Brain microvascular endothelial cell (primary cell): ENCODE results near the gene PC.

Source experiments
- DNase-seq: peaks from one replicate; pipeline ENCODE4 v3.0.0-alpha.2; 2020
- H3K27ac ChIP-seq: fragments of 250-450 bp; sonication (Bioruptor Pico); 2 replicates; pipeline ENCODE4 v1.5.1; 2020; ENCODE audit warnings: mild to moderate bottlenecking, moderate library complexity
- H3K27me3 ChIP-seq: fragments of 250-450 bp; sonication (Bioruptor Pico); replicated peaks from 2 replicates; pipeline ENCODE4 v1.5.1; 2020; ENCODE audit warnings: mild to moderate bottlenecking
- H3K36me3 ChIP-seq: fragments of 250-450 bp; sonication (Bioruptor Pico); replicated peaks from 2 replicates; pipeline ENCODE4 v1.5.1; 2020; ENCODE audit warnings: mild to moderate bottlenecking
- H3K4me3 ChIP-seq: 2 replicates; pipeline ENCODE4 v1.5.1; 2011; ENCODE audit warnings: low read depth, mild to moderate bottlenecking, control low read depth, low read length, moderate library complexity
- in situ Hi-C: cut with HindIII; loops from 2 replicates; pipeline ENCODE4 v1.10.0; 2017; ENCODE audit warnings: low sequenced_read_pairs, low pct_ligation_motif_present
- TF ChIP-seq, protein P1 (sequence below): IDR thresholded peaks from 2 replicates; pipeline ENCODE4 v1.5.1; 2011; ENCODE audit warnings: low read depth, mild to moderate bottlenecking, moderate library complexity, low read length, control low read depth, inconsistent platforms; ENCODE audit errors: missing control alignments

Gene PC

GRCh38 chr11:66856496-66857233 is 101.5 kb downstream of the PC start, which contains the start of gene LRFN4:
LRFN4 (plus strand) TSS chr11:66857064; CDS start chr11:66857745, 681 bp downstream.
- Histone ChIP-seq H3K27me3 (no peaks in the 10 kb centered on the region), H3K36me3 (peaks cover 20% of the 10 kb centered on the region), H3K4me3 (peak within 1 kb of the TSS; percentile 72), H3K27ac (peak within 1 kb of the TSS; percentile 84)
- TF ChIP-seq, protein P1, sequence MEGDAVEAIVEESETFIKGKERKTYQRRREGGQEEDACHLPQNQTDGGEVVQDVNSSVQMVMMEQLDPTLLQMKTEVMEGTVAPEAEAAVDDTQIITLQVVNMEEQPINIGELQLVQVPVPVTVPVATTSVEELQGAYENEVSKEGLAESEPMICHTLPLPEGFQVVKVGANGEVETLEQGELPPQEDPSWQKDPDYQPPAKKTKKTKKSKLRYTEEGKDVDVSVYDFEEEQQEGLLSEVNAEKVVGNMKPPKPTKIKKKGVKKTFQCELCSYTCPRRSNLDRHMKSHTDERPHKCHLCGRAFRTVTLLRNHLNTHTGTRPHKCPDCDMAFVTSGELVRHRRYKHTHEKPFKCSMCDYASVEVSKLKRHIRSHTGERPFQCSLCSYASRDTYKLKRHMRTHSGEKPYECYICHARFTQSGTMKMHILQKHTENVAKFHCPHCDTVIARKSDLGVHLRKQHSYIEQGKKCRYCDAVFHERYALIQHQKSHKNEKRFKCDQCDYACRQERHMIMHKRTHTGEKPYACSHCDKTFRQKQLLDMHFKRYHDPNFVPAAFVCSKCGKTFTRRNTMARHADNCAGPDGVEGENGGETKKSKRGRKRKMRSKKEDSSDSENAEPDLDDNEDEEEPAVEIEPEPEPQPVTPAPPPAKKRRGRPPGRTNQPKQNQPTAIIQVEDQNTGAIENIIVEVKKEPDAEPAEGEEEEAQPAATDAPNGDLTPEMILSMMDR = no peak
- in situ Hi-C loops = no loop called here
- no peak for DNase-seq

DNA sequence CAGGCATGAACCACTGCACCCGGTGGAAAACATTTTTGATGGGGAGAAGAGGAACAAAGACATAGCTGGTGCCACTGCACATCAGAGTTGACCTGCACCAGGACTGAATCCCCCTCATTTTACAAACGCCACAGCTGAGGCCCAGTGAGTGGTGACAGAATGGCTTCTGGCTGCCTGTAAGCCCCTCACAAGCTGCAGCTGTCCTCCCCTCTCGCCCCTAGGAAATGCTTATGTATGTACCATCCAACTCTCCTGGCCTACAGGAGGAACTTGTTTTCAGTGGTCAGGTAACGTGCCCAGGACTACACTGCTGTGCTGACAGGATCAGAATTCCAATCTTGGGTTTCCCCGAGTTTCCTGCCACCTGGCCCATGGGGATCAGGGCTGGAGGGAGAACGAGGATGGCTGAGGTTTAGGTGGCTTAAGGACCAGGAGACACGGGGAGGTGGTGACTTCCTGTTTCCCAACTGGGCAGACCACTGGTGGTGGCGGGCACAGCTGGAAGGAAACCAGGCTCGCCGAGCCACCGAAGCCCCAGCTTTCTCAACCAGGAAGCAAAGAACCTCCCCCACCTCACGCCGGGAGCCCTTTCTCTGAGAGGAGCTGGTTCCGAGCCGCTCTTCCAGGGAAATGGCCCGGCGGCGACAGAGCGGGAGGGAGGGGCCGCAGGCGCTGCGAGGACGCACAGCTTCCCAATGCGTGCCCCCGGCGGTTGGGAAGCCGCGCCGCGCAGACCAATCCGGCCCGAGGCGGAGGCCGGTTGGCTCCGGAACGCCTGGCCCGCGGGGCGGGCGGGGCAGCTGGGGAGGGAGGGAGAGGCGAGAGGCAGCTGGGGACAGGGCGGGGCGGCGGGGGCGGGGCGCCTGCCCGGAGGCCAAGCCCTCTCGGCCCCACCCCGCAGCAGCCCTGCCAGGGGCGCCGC is 102.3 kb downstream of the PC start:
- Histone ChIP-seq H3K27ac (peak overlapping the region; percentile 84), H3K4me3 (peak overlapping the region; percentile 72), H3K36me3 (peaks cover 20% of the 10 kb centered on the region), H3K27me3 (no peaks in the 10 kb centered on the region)
- TF ChIP-seq, protein P1 = no peak
- in situ Hi-C loops = no loop called here
- peak; percentile 76 for DNase-seq

GRCh38 chr11:66854729-66855211 is 103.4 kb downstream of the PC start:
- H3K36me3 ChIP-seq = peaks cover 20% of the 10 kb centered on the region
- no peak for DNase-seq
- no peaks in the 10 kb centered on the region for H3K27me3 ChIP-seq
- H3K4me3 ChIP-seq = no peak overlapping the region
- TF ChIP-seq, protein P1 = no peak
- no peak overlapping the region for H3K27ac ChIP-seq
- in situ Hi-C loops = no loop called here

DNA sequence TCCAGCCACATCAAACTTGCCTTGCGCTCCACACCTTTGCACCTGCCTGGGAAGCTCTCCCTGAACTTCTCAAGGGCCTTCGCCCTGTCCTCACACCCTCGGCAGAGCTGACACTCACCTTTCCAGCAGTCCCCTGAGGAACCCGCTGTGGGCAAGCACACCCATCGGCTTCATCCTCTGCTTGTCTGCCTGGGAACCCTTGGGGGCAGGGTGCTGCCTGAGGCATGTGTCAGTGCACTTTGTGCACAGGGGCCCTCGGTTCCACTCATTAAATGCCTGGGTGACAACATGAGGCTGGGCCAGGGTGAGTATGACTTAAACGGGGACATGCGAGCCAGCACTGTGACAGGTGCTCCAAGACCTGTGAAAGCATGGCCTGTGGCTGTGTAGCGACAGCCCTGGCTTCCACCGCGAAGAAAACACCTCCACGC is 103.9 kb downstream of the PC start:
- in situ Hi-C loops = no loop called here
- Histone ChIP-seq H3K36me3 (peaks cover 21% of the 10 kb centered on the region), H3K27ac (no peak overlapping the region), H3K27me3 (no peaks in the 10 kb centered on the region), H3K4me3 (no peak overlapping the region)
- no peak for DNase-seq
- TF ChIP-seq, protein P1 = no peak

- DNase-seq = no peak
- H3K27ac ChIP-seq = no peak overlapping the region
- in situ Hi-C loops = no loop called here
- TF ChIP-seq, protein P1 = no peak
- H3K4me3 ChIP-seq = no peak overlapping the region
- H3K27me3 ChIP-seq = no peaks in the 10 kb centered on the region
- peaks cover 23% of the 10 kb centered on the region for H3K36me3 ChIP-seq
These were observed 104.6 kb downstream of the PC start for GRCh38 chr11:66853242-66854229.
